Stimulated activated CD8-positive, alpha-beta memory T cell treated with anti-CD3 and anti-CD28 coated beads, Interleukin-4, amount 100 ng/mL, for 48 hours (primary cell): ENCODE results near the gene COG8.

Experiments used
- DNase-seq: peaks from one replicate; pipeline ENCODE4 v3.0.0-alpha.2; 2020

The COG8 gene

DNA sequence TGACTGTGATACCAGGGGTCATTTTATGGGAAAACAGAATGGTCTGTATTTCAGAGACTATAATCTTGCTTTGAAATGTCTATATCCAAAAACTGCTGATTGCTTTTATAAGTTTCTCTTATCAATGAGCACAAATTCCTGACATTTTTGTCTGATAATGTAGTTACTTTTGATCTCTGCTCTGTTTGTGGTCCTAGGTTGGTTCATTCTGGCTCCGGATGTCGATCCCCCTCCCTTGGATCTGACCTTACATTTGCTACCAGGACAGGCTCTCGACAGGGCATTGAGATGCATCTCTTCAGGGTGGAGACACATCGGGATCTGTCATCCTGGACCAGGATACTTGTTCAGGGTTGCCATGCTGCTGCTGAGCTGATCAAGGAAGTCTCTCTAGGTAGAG lies 55.5 kb downstream of the COG8 start:
- DNase-seq: no peak

DNA sequence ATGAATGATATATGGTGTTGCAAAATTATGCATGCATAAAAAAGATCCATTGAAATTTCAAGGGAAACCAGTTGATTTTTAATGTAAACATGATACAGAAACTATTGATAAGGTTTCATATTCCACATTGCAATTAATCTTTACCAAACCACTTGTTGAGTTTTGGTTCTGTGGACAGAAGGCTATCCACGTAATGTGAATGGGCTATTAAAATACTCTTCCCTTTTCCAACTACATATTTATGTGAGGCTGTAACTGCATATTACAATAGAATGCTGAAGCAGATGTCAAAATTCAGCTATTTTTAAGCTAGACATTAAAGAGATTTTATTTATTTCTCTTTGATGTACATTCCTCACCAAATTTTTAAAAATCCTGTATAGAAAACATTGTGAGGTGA lies 62.0 kb downstream of the COG8 start:
- DNase-seq: no peak
